ENCODE data around the gene HEPHL1.
"Not testable (repeated sequence)": the region's sequence is repeated elsewhere in the genome, so short reads cannot be mapped to it uniquely, and the experiment has no call there.

HEPHL1 gene

DNA sequence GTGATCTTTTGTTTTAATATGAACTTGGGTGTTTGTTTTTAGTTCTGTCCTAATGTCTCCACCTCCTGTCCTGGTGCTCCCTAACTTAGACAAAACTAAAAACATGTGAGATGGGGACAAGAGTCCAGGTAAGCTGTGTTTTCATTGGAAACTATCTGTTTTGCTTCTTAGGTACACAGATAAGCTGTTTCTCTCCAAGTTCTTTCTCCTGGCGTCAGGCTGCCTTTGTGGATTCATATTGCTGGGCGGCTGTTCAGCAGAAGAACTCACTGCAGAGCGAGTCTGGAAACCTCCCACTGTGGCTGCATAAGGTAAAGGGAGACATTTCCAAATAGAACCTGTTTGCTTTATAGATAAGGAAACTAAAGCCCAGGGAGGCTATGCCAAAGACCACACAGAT lies 132.2 kb downstream of the HEPHL1 start:
- DNase-seq, result no peak

GRCh38 chr11:94154095-94154856 lies 133.1 kb downstream of the HEPHL1 start:
- DNase-seq, result no peak

DNA sequence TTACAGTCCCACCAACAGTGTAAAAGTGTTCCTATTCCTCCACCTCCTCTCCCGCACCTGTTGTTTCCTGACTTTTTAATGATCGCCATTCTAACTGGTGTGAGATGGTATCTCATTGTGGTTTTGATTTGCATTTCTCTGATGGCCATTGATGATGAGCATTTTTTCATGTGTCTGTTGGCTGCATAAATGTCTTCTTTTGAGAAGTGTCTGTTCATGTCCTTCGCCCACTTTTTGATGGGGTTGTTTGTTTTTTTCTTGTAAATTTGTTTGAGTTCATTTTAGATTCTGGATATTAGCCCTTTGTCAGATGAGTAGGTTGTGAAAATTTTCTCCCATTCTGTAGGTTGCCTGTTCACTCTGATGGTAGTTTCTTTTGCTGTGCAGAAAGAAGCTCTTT lies 136.2 kb downstream of the HEPHL1 start:
- not testable (repeated sequence) for DNase-seq
